Measurements from ENCODE around the gene PARP15.
A peak's percentile ranks its signal among the peaks of the same experiment; 100 is the strongest.
"Not testable (repeated sequence)": the region's sequence is repeated elsewhere in the genome, so short reads cannot be mapped to it uniquely, and the experiment has no call there.

Gene PARP15

GRCh38 chr3:122674339-122674738 lies 96.9 kb downstream of the PARP15 start:
- DNase-seq, result no peak

GRCh38 chr3:122676759-122677158 lies 99.3 kb downstream of the PARP15 start:
- no peak for DNase-seq

DNA sequence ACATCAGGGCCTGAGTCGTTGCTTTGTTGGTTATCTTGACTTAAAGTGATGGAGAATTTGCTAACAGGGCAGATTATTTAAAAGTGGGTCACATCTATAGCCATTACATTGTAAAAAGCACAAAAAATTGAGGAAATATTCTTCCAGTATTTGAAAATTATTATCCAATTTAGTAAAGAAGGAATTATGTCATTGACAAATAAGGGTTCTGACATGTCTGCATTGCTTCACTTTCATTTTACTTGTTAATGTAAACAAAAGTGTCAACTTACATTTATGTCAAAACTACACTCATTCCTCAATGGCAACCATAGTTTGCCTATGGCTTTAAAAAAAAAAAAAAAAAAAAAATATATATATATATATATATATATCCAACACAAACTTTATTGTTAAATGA lies 99.8 kb downstream of the PARP15 start:
- no peak for DNase-seq

- peak in 1 of 2 donors; percentile 30 for DNase-seq
These were observed 101.1 kb downstream of the PARP15 start for GRCh38 chr3:122678506-122678905.

DNA sequence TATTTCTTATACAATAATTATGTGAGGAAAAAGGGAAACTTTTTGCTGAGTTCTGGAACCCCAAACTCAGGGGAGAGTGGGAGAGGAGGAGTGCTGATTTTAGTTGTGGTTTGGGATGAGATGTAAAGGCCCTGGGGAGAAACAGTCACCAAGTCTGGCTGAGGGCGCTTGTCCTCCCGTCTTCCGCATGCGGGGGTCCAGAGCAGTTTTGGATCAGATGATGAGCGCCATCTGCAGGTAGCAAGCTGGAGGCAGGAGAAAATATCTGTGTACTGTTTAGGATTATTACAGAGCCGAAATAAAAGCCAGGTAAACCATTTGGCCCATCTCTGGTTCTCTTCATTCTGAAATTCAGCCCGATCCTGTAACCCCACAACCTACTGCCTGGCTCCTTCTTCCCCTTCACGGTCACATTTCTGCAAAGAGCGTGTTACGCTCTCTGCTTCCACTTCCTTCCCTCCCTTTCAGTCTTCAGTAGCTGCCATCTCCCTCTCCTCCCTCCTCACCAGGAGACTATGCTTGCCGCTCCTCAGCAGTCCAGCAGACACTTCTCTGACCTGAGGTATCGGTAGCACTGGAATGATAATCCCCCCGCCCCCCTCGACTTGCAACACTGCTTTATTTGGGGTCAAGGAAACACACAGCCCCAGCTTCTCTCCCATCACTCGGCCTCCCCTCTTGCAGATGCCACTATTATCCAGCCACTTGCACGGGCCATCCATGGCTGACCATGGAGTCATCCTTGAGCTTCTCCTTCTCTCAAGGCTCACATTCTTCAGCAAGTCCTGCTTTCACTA lies 101.8 kb downstream of the PARP15 start:
- DNase-seq, result peak; percentile 47 to 78

DNA sequence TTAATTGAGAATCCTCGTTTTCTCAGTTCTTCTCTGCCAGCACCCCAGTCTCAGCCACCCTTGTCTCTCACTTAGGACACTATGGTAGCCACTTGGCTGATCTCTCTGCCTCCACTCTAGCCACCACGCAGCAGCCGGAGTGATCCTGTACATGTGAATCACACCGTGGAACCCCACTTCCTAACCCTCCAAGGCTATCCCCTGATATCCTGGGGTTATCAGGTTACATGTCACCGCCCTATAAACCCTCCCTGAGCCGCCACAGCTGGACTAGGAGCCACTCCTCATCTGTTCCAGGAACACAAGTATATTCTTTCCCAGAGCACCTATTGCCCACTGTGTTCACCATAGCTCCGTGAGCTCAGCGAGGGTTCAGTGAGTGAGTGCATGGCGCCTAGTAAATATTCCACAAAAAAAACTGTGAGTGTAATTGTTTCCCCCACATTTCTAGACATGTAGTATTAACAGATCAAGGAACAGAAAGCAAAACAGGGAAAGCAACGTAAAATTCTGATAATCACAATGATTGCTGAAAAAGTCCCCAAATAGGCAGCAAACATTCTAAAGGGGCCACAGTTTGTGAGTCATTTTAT lies 102.5 kb downstream of the PARP15 start:
- no peak for DNase-seq

DNA sequence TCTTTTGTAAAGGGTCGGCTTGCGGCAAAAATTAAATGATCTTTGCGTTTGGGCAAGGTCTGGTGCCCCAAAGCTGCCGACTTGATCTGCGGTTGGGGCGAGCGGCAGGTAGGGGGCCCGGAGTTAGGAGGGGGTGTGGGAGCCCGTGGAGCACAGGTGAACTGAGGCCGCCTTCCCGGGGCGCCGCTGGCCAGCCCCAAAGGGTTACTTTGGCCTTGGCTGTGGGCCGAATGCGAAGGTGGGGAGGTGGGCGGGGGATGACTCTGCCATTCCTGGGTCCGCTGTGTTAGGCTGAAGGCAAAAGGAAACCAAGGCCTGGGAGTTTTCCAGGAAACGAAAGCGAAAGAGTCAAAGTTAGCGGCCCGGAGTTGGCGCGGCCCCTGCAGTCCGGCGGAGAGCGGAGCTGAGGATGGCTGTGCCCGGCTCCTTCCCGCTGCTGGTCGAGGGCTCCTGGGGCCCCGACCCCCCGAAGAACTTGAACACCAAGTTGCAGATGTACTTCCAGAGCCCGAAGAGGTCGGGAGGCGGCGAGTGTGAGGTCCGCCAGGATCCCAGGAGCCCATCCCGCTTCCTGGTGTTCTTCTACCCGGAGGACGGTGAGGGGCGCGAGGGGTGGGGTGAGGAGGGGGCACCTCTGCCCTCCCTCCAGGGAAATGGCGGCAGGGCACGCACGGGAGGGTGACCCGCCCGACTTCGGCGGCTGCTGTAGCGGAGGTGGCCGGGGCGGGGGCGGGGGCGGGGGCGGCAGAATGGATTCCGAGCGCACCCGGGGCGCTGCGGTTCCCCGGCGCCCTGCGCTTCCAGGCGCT lies 103.2 kb downstream of the PARP15 start, which contains the start of gene PARP14:
Gene PARP14 (plus strand): TSS at position 365 of the 809 bp plus-strand sequence. CDS start 45 bp downstream, at position 410.
- peak; percentile 48 to 74 for DNase-seq

DNA sequence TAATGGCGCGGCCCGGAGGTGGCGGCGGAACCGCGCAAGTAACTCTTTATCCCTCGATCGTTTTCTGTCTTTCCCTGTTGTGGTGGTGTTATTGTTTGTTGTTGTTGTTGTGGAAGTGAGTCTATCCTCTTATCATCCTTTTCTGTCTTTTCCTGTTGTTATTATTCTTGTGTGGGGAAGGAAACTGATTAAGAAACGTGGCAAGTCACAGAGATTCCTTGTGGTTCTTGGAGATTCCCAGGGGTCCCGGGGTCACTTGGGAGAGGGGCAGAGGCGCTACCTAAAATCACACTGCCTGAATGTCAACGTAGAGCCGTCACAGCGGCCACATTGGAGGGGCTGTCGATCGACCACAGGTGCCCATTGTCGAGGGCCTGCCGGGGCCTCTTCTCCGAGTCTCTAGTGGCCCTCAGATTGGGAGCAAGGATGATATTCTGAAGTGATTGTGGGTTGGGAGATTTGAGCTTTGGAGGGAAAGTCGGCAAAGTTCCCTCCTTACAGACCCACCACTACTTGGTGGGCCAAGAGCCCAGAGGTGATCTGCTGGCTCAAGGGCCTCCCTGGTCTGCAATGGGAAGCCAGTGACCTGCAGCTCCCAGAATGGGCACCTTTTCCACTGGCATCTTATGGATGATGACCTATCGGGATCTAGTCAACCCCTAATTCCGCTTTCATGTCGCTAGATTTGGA lies 104.0 kb downstream of the PARP15 start:
- DNase-seq, result no peak

- no peak for DNase-seq
These were observed 104.5 kb downstream of the PARP15 start for GRCh38 chr3:122681974-122682409.

- not testable (repeated sequence) for DNase-seq
These were observed 105.4 kb downstream of the PARP15 start for GRCh38 chr3:122682778-122683411.

DNA sequence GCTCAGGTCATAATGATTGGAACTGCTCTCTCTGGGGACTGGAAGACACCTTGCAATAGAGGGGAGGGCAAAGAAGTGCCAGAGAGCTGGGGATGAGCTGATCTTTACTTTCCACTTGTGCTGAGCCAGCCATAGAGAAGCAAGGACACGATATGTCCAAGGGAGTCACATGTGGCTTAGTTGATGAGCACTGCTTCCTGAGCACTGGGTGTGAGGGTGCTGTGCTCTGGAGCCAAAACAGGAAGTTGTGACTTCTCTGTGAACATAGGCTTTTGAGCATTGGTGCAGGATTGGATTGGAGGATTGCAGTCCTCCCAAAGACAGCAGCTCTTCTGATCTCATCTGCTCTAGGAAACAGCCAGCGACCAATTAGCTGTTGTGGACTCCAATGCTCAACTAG lies 109.8 kb downstream of the PARP15 start:
- no peak for DNase-seq
